GM04504 (cell line): ENCODE results near the gene ZDHHC14.
"Not testable (repeated sequence)": the region's sequence is repeated elsewhere in the genome, so short reads cannot be mapped to it uniquely, and the experiment has no call there.

ENCODE experiments used
- DNase-seq: peaks from one replicate; pipeline ENCODE4 v3.0.0-alpha.2; 2012; ENCODE audit warnings: low read depth

Gene ZDHHC14

GRCh38 chr6:157467339-157467738, 86.3 kb downstream of the ZDHHC14 start:
- not testable (repeated sequence) for DNase-seq

GRCh38 chr6:157468054-157468453, 87.1 kb downstream of the ZDHHC14 start:
- DNase-seq: no peak

- DNase-seq: no peak
These were observed 87.6 kb downstream of the ZDHHC14 start for GRCh38 chr6:157468574-157468973.

GRCh38 chr6:157469378-157469777, 88.4 kb downstream of the ZDHHC14 start:
- DNase-seq: no peak

GRCh38 chr6:157471077-157471686, 90.2 kb downstream of the ZDHHC14 start:
- no peak for DNase-seq

GRCh38 chr6:157471895-157472686, 91.1 kb downstream of the ZDHHC14 start:
- DNase-seq: no peak

GRCh38 chr6:157476797-157477196, 95.8 kb downstream of the ZDHHC14 start:
- no peak for DNase-seq

- DNase-seq: no peak
These were observed 97.9 kb downstream of the ZDHHC14 start for GRCh38 chr6:157478926-157479325.

- DNase-seq: no peak
These were observed 98.7 kb downstream of the ZDHHC14 start for GRCh38 chr6:157479464-157480303.

- no peak for DNase-seq
These were observed 100.3 kb downstream of the ZDHHC14 start for GRCh38 chr6:157481189-157481864.

GRCh38 chr6:157481865-157482249, 100.9 kb downstream of the ZDHHC14 start:
- no peak for DNase-seq

GRCh38 chr6:157483770-157484169, 102.8 kb downstream of the ZDHHC14 start:
- no peak for DNase-seq

GRCh38 chr6:157484181-157484580, 103.2 kb downstream of the ZDHHC14 start:
- no peak for DNase-seq

- no peak for DNase-seq
These were observed 105.6 kb downstream of the ZDHHC14 start for GRCh38 chr6:157486572-157486971.

GRCh38 chr6:157487110-157487773, 106.3 kb downstream of the ZDHHC14 start:
- no peak for DNase-seq

GRCh38 chr6:157488058-157488457, 107.1 kb downstream of the ZDHHC14 start:
- DNase-seq: no peak

- DNase-seq: no peak
These were observed 107.7 kb downstream of the ZDHHC14 start for GRCh38 chr6:157488716-157489118.

GRCh38 chr6:157490611-157491269, 109.8 kb downstream of the ZDHHC14 start:
- no peak for DNase-seq

- no peak for DNase-seq
These were observed 110.7 kb downstream of the ZDHHC14 start for GRCh38 chr6:157491571-157492232.

GRCh38 chr6:157492249-157492648, 111.3 kb downstream of the ZDHHC14 start:
- no peak for DNase-seq

GRCh38 chr6:157492741-157493140, 111.8 kb downstream of the ZDHHC14 start:
- no peak for DNase-seq
